ENCODE data around the gene NRG3.

- TF ChIP-seq POLR2A (IDR thresholded peaks at IDR 0.05) (no peak), CTCF (IDR thresholded peaks at IDR 0.05) (no peak)
These were observed 746.7 kb downstream of the NRG3 start for GRCh38 chr10:82621680-82622079.

Measured in ovary (tissue), 3 donors.